ENCODE measurements around the gene NELFA.

Gene NELFA

GRCh38 chr4:1938027-1938426 lies 70.7 kb downstream of the NELFA start (continued):
- TF ChIP-seq ZNF529 (tag by site-specific recombination; IDR thresholded peaks at IDR 0.05; ENCODE audit: insufficient replicate concordance) = no peak
- TF ChIP-seq ZNF777 (tag by site-specific recombination; IDR thresholded peaks at IDR 0.05; ENCODE audit: borderline replicate concordance) = no peak
- 0 out of 2 replicates have a peak, but pooled peaks have one; percentile 11 for TF ChIP-seq ZNF366 (tag by site-specific recombination; conservative IDR thresholded peaks at IDR 0.05)
- no peak for TF ChIP-seq ZNF549 (tag by site-specific recombination; IDR thresholded peaks at IDR 0.05)
- TF ChIP-seq, protein P1, sequence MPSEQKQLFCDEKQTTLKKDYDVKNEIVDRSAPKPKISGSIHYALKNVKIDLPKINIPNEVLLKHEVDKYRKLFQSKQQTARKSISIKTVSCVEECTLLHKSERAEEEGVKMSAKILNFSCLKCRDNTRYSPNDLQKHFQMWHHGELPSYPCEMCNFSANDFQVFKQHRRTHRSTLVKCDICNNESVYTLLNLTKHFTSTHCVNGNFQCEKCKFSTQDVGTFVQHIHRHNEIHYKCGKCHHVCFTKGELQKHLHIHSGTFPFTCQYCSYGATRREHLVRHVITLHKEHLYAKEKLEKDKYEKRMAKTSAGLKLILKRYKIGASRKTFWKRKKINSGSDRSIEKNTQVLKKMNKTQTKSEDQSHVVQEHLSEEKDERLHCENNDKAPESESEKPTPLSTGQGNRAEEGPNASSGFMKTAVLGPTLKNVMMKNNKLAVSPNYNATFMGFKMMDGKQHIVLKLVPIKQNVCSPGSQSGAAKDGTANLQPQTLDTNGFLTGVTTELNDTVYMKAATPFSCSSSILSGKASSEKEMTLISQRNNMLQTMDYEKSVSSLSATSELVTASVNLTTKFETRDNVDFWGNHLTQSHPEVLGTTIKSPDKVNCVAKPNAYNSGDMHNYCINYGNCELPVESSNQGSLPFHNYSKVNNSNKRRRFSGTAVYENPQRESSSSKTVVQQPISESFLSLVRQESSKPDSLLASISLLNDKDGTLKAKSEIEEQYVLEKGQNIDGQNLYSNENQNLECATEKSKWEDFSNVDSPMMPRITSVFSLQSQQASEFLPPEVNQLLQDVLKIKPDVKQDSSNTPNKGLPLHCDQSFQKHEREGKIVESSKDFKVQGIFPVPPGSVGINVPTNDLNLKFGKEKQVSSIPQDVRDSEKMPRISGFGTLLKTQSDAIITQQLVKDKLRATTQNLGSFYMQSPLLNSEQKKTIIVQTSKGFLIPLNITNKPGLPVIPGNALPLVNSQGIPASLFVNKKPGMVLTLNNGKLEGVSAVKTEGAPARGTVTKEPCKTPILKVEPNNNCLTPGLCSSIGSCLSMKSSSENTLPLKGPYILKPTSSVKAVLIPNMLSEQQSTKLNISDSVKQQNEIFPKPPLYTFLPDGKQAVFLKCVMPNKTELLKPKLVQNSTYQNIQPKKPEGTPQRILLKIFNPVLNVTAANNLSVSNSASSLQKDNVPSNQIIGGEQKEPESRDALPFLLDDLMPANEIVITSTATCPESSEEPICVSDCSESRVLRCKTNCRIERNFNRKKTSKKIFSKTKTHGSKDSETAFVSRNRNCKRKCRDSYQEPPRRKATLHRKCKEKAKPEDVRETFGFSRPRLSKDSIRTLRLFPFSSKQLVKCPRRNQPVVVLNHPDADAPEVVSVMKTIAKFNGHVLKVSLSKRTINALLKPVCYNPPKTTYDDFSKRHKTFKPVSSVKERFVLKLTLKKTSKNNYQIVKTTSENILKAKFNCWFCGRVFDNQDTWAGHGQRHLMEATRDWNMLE (tag by site-specific recombination; conservative IDR thresholded peaks at IDR 0.05; ENCODE audit: low read depth) = no peak
- no peak for TF ChIP-seq SCRT1 (tag by site-specific recombination; IDR thresholded peaks at IDR 0.05; ENCODE audit: borderline replicate concordance)
- peak; percentile 70; the same call in 1 of the 2 replicates for TF ChIP-seq ZNF362 (tag by site-specific recombination; IDR thresholded peaks at IDR 0.05)
- TF ChIP-seq, protein P2, sequence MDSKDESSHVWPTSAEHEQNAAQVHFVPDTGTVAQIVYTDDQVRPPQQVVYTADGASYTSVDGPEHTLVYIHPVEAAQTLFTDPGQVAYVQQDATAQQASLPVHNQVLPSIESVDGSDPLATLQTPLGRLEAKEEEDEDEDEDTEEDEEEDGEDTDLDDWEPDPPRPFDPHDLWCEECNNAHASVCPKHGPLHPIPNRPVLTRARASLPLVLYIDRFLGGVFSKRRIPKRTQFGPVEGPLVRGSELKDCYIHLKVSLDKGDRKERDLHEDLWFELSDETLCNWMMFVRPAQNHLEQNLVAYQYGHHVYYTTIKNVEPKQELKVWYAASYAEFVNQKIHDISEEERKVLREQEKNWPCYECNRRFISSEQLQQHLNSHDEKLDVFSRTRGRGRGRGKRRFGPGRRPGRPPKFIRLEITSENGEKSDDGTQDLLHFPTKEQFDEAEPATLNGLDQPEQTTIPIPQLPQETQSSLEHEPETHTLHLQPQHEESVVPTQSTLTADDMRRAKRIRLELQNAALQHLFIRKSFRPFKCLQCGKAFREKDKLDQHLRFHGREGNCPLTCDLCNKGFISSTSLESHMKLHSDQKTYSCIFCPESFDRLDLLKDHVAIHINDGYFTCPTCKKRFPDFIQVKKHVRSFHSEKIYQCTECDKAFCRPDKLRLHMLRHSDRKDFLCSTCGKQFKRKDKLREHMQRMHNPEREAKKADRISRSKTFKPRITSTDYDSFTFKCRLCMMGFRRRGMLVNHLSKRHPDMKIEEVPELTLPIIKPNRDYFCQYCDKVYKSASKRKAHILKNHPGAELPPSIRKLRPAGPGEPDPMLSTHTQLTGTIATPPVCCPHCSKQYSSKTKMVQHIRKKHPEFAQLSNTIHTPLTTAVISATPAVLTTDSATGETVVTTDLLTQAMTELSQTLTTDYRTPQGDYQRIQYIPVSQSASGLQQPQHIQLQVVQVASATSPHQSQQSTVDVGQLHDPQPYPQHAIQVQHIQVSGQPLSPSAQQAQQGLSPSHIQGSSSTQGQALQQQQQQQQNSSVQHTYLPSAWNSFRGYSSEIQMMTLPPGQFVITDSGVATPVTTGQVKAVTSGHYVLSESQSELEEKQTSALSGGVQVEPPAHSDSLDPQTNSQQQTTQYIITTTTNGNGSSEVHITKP (tag by site-specific recombination; IDR thresholded peaks at IDR 0.05) = peak; percentile 39
- TF ChIP-seq ZSCAN16 (tag by site-specific recombination; IDR thresholded peaks at IDR 0.05) = no peak
- peak; percentile 32; the same call in 1 of the 2 replicates for TF ChIP-seq KLF1 (tag by site-specific recombination; IDR thresholded peaks at IDR 0.05)
- no peak for TF ChIP-seq SP3 (tag by site-specific recombination; IDR thresholded peaks at IDR 0.05)
- TF ChIP-seq, protein P3, sequence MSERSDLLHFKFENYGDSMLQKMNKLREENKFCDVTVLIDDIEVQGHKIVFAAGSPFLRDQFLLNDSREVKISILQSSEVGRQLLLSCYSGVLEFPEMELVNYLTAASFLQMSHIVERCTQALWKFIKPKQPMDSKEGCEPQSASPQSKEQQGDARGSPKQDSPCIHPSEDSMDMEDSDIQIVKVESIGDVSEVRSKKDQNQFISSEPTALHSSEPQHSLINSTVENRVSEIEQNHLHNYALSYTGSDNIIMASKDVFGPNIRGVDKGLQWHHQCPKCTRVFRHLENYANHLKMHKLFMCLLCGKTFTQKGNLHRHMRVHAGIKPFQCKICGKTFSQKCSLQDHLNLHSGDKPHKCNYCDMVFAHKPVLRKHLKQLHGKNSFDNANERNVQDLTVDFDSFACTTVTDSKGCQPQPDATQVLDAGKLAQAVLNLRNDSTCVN (tag by site-specific recombination; optimal IDR thresholded peaks at IDR 0.05) = no peak
- TF ChIP-seq, protein P4, sequence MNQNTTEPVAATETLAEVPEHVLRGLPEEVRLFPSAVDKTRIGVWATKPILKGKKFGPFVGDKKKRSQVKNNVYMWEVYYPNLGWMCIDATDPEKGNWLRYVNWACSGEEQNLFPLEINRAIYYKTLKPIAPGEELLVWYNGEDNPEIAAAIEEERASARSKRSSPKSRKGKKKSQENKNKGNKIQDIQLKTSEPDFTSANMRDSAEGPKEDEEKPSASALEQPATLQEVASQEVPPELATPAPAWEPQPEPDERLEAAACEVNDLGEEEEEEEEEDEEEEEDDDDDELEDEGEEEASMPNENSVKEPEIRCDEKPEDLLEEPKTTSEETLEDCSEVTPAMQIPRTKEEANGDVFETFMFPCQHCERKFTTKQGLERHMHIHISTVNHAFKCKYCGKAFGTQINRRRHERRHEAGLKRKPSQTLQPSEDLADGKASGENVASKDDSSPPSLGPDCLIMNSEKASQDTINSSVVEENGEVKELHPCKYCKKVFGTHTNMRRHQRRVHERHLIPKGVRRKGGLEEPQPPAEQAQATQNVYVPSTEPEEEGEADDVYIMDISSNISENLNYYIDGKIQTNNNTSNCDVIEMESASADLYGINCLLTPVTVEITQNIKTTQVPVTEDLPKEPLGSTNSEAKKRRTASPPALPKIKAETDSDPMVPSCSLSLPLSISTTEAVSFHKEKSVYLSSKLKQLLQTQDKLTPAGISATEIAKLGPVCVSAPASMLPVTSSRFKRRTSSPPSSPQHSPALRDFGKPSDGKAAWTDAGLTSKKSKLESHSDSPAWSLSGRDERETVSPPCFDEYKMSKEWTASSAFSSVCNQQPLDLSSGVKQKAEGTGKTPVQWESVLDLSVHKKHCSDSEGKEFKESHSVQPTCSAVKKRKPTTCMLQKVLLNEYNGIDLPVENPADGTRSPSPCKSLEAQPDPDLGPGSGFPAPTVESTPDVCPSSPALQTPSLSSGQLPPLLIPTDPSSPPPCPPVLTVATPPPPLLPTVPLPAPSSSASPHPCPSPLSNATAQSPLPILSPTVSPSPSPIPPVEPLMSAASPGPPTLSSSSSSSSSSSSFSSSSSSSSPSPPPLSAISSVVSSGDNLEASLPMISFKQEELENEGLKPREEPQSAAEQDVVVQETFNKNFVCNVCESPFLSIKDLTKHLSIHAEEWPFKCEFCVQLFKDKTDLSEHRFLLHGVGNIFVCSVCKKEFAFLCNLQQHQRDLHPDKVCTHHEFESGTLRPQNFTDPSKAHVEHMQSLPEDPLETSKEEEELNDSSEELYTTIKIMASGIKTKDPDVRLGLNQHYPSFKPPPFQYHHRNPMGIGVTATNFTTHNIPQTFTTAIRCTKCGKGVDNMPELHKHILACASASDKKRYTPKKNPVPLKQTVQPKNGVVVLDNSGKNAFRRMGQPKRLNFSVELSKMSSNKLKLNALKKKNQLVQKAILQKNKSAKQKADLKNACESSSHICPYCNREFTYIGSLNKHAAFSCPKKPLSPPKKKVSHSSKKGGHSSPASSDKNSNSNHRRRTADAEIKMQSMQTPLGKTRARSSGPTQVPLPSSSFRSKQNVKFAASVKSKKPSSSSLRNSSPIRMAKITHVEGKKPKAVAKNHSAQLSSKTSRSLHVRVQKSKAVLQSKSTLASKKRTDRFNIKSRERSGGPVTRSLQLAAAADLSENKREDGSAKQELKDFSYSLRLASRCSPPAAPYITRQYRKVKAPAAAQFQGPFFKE (tag by site-specific recombination; IDR thresholded peaks at IDR 0.05; ENCODE audit: borderline replicate concordance) = no peak
- TF ChIP-seq ZNF324 (tag by site-specific recombination; IDR thresholded peaks at IDR 0.05) = no peak

All from HEK293 (cell line).